HG03175 (cell line): ENCODE data around the gene CCL25.
A peak's percentile ranks its signal among the peaks of the same experiment; 100 is the strongest.
"Not testable (repeated sequence)": the region's sequence is repeated elsewhere in the genome, so short reads cannot be mapped to it uniquely, and the experiment has no call there.

ENCODE experiments used
- ATAC-seq: cut with Tn5 transposase; IDR thresholded peaks from one replicate; pipeline ENCODE4 v1.9.1; 2021; ENCODE audit warnings: mild to moderate bottlenecking, moderate library complexity; ENCODE audit not compliant: unreplicated experiment

The CCL25 gene

GRCh38 chr19:8052464-8052859, at the start of gene CCL25:
CCL25 (plus strand) TSS chr19:8052760; CDS start chr19:8053050, 290 bp downstream.
- no peak for ATAC-seq

- no peak for ATAC-seq
Observed at GRCh38 chr19:8004001-8004400, 48.6 kb upstream of the CCL25 start.

GRCh38 chr19:8004723-8005513, 47.6 kb upstream of the CCL25 start:
- peak; percentile 40 for ATAC-seq

GRCh38 chr19:8005534-8006256, 46.9 kb upstream of the CCL25 start, which contains the start of gene ELAVL1:
ELAVL1 (minus strand) TSS chr19:8005641; CDS start chr19:7991815, 13,826 bp downstream.
- peak; percentile 75 for ATAC-seq

- ATAC-seq, result peak; percentile 56
Observed at GRCh38 chr19:8017808-8018207, 34.8 kb upstream of the CCL25 start.

- ATAC-seq, result no peak
Observed at GRCh38 chr19:8020681-8021080, 31.9 kb upstream of the CCL25 start.

GRCh38 chr19:8021374-8021773, 31.2 kb upstream of the CCL25 start:
- no peak for ATAC-seq

GRCh38 chr19:8022275-8022674, 30.3 kb upstream of the CCL25 start:
- no peak for ATAC-seq

GRCh38 chr19:8023371-8023770, 29.2 kb upstream of the CCL25 start:
- ATAC-seq, result no peak

- ATAC-seq, result not testable (repeated sequence)
Observed at GRCh38 chr19:8024256-8024655, 28.3 kb upstream of the CCL25 start.

GRCh38 chr19:8025316-8025715, 27.2 kb upstream of the CCL25 start:
- no peak for ATAC-seq

- ATAC-seq, result no peak
Observed at GRCh38 chr19:8028951-8029491, 23.5 kb upstream of the CCL25 start.

- ATAC-seq, result no peak
Observed at GRCh38 chr19:8030960-8031359, 21.6 kb upstream of the CCL25 start.

GRCh38 chr19:8033287-8034177, 19.0 kb upstream of the CCL25 start:
- ATAC-seq, result not testable (repeated sequence)

- no peak for ATAC-seq
Observed at GRCh38 chr19:8034178-8034525, 18.4 kb upstream of the CCL25 start.

- no peak for ATAC-seq
Observed at GRCh38 chr19:8036434-8037099, 16.0 kb upstream of the CCL25 start.

- ATAC-seq, result no peak
Observed at GRCh38 chr19:8038815-8039214, 13.7 kb upstream of the CCL25 start.

GRCh38 chr19:8039231-8039630, 13.3 kb upstream of the CCL25 start:
- ATAC-seq, result no peak

- ATAC-seq, result no peak
Observed at GRCh38 chr19:8041531-8041931, 11.0 kb upstream of the CCL25 start.

- no peak for ATAC-seq
Observed at GRCh38 chr19:8042900-8043299, 9.7 kb upstream of the CCL25 start.
